Peyer's patch (tissue), 4 donors: ENCODE measurements around the gene NT5C3B.

Experiments
- CTCF ChIP-seq, 6 experiments: fragments of 450-650 bp in 4 of 6; fragments of 200-600 bp in 2 of 6; sonication (generic) in 1 of 6; IDR thresholded peaks; one replicate each; pipeline ENCODE4 v1.5.1; 2017 to 2019; ENCODE audit warnings: antibody characterized with exemption in 6 of 6, mild to moderate bottlenecking in 3 of 6, moderate library complexity in 1 of 6
- POLR2A ChIP-seq, 2 donors: fragments of 450-650 bp; IDR thresholded peaks; one replicate each; pipeline ENCODE4 v1.5.1; 2017; ENCODE audit warnings: antibody characterized with exemption in 2 of 2, mild to moderate bottlenecking in 2 of 2, moderate library complexity in 2 of 2

- TF ChIP-seq CTCF (IDR thresholded peaks at IDR 0.05) (no peak), POLR2A (IDR thresholded peaks at IDR 0.05) (no peak)
Observed at GRCh38 chr17:41816637-41817320, 19.3 kb downstream of the NT5C3B start.
